Spleen (tissue), 11 donors: ENCODE data around the gene MAP3K12. TPM values are rescaled to one million over a fixed set of nuclear protein-coding genes. Genes with fewer than 3 reads are reported as not detected.

Experiments
- DNase-seq: peaks from one replicate; pipeline ENCODE4 v3.0.0-alpha.2; 2020
- H3K27ac ChIP-seq, 8 donors: fragments of 200-600 bp; sonication (generic) in 7 of 8; 1 replicate in 4 of 8; 2 replicates in 4 of 8; pipeline versions ENCODE4 v1.5.0 to v1.8.0; 2016 to 2021; ENCODE audit warnings: inconsistent platforms in 4 of 8, mild to moderate bottlenecking in 4 of 8, moderate library complexity in 1 of 8
- H3K27me3 ChIP-seq, 7 donors: fragments of 200-600 bp; sonication (generic) in 6 of 7; replicated peaks in 1 of 7; 1 replicate in 4 of 7; 2 replicates in 3 of 7; pipeline versions ENCODE4 v1.5.0 to v1.8.0; 2016 to 2021; ENCODE audit warnings: inconsistent platforms in 3 of 7, mild to moderate bottlenecking in 1 of 7
- H3K36me3 ChIP-seq, 6 donors: fragments of 200-600 bp; sonication (generic) in 5 of 6; 1 replicate in 4 of 6; 2 replicates in 2 of 6; pipeline versions ENCODE4 v1.5.0 to v1.8.0; 2016 to 2021; ENCODE audit warnings: inconsistent platforms in 2 of 6
- H3K4me1 ChIP-seq, 6 donors: fragments of 200-600 bp; sonication (generic) in 5 of 6; 1 replicate in 3 of 6; 2 replicates in 3 of 6; pipeline versions ENCODE4 v1.5.0 to v1.8.0; 2016 to 2021; ENCODE audit warnings: inconsistent platforms in 3 of 6
- H3K4me3 ChIP-seq, 8 donors: fragments of 200-600 bp; sonication (generic) in 7 of 8; 1 replicate in 4 of 8; 2 replicates in 4 of 8; pipeline versions ENCODE4 v1.5.0 to v1.8.0; 2016 to 2021; ENCODE audit warnings: inconsistent platforms in 4 of 8, mild to moderate bottlenecking in 4 of 8, moderate library complexity in 2 of 8
- H3K9me3 ChIP-seq, 8 donors: fragments of 200-600 bp; sonication (generic) in 7 of 8; 1 replicate in 4 of 8; 2 replicates in 4 of 8; pipeline versions ENCODE4 v1.5.0 to v1.8.0; 2016 to 2021; ENCODE audit warnings: inconsistent platforms in 4 of 8
- POLR2A ChIP-seq, 3 donors: fragments of 450-650 bp; IDR thresholded peaks; one replicate each; pipeline ENCODE4 v1.5.1; 2017; ENCODE audit warnings: antibody characterized with exemption in 3 of 3, mild to moderate bottlenecking in 1 of 3
- POLR2AphosphoS5 ChIP-seq, 3 donors: sonication (generic); formaldehyde crosslinking; IDR thresholded peaks; one replicate each; pipeline ENCODE4 v1.5.1; 2017; ENCODE audit warnings: antibody characterized with exemption in 3 of 3
- WGBS, 5 donors: extraction: QIAGEN DNeasy Blood & Tissue Kit in 3 of 5; methylation state at CpG; one replicate each; pipeline versions ENCODE4 v1.1.5 to v1.1.7; 2013 to 2018; 5-methylcytosine and 5-hydroxymethylcytosine counted together
- intact Hi-C: fragments of 100-400 bp; cut with DNase I; formaldehyde crosslinking; loops from one replicate; pipeline ENCODE4 v1.15.0; 2023; ENCODE audit warnings: low total_unique reads
- polyA plus RNA-seq, 3 donors: library from polyadenylated mRNA; stranded (reverse); fragments of 200-250 nt; gene quantifications; one replicate each; pipeline ENCODE4 v1.2.1, GENCODE V29; 2013
- total RNA-seq, 7 donors: library from RNA; depleted of rRNA in 3 of 7; stranded (reverse); fragments of >200 nt in 3 of 7; fragmentation: NEBNext Ultra II Directional in 4 of 7; extraction: Animal tissue kit (Norgen Biotek cat#: 25700) in 4 of 7; gene quantifications; one replicate each; pipeline versions ENCODE4 v1.1.0 to v1.2.1, GENCODE V29; 2016 to 2021
- TF ChIP-seq, protein P1 (sequence below), 11 experiments: fragments of 200-600 bp in 7 of 11; fragments of 450-650 bp in 4 of 11; sonication (generic) in 4 of 11; IDR thresholded peaks in 8 of 11; conservative IDR thresholded peaks in 3 of 11; 1 replicate in 7 of 11; 2 replicates in 4 of 11; pipeline versions ENCODE4 v1.4.0 to v1.8.0; 2016 to 2021; ENCODE audit warnings: antibody characterized with exemption in 11 of 11, inconsistent platforms in 4 of 11, mild to moderate bottlenecking in 1 of 11
- donor health status: healthy with polysubstance abuse.
- donor health status: DM: no; HTN: no; CAD: no; lungs with moderate emphysema.
- donor health status: DM: no; HTN: no; CAD: no.
- donor health status: Bipolar disorder and iron deficiency.
- donor health status: healthy.
- donor health status: DM: no; HTN: no; CAD: no.
- donor health status: DM: yes; HTN: yes; CAD: no.

MAP3K12 gene
- total and polyA plus RNA-seq, 10 donors: 8.0 to 27.4 (median 18.0) TPM

DNA sequence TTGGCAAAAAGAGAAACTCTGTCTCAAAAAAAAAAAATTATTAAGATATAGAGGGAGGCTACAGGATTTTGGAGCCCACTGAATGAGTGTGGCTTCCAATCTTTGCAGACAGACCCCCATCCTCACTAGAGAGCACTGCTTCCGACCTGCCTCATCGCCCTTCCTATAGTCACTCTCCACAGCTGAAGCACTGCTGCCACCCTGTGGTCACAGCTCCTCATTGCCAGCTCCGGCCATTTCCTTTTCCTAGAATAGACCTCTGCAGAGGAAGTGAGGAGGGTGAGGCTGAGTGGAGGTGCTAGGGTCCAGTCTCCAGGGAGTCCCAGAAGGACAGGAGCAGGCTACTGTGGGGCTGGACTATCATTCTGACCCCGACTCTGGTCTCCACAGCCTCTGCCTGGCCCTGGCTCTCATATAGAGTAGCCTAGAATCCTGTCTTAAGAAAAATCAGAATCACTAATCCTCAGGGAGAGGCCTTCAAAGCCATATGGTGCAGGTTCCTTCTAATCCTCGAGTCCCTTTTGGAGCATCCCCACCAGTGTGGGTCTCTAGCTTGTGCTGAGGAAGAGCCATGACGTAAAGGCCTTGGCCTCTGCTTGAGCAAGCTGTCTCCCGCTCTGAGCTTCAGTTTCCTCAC, 9.4 kb upstream of the MAP3K12 start:
- Histone ChIP-seq H3K4me1 (peaks cover 6 to 19% (median 12%) of the 10 kb centered on the region in 6 donors), H3K9me3 (no peaks in the 10 kb centered on the region), H3K36me3 (peaks cover 0 to 85% (median 59%) of the 10 kb centered on the region in 6 donors), H3K27ac (peak overlapping the region in 7 of 8 donors; percentile 29 to 74 (median 67)), H3K4me3 (no peak overlapping the region), H3K27me3 (no peaks in the 10 kb centered on the region)
- WGBS, 5 donors: 21 to 33% (median 22%) methylated on average over 7 of the region's 7 CpGs
- TF ChIP-seq, protein P1, sequence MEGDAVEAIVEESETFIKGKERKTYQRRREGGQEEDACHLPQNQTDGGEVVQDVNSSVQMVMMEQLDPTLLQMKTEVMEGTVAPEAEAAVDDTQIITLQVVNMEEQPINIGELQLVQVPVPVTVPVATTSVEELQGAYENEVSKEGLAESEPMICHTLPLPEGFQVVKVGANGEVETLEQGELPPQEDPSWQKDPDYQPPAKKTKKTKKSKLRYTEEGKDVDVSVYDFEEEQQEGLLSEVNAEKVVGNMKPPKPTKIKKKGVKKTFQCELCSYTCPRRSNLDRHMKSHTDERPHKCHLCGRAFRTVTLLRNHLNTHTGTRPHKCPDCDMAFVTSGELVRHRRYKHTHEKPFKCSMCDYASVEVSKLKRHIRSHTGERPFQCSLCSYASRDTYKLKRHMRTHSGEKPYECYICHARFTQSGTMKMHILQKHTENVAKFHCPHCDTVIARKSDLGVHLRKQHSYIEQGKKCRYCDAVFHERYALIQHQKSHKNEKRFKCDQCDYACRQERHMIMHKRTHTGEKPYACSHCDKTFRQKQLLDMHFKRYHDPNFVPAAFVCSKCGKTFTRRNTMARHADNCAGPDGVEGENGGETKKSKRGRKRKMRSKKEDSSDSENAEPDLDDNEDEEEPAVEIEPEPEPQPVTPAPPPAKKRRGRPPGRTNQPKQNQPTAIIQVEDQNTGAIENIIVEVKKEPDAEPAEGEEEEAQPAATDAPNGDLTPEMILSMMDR (IDR thresholded peaks at IDR 0.05 in 8 of 11, conservative IDR thresholded peaks at IDR 0.05 in 3 of 11): peak; percentile 83 to 96 (median 92)
- TF ChIP-seq POLR2A (IDR thresholded peaks at IDR 0.05) (no peak), POLR2AphosphoS5 (IDR thresholded peaks at IDR 0.05) (peak in 2 of 3 donors; percentile 69 to 88)
- DNase-seq: peak; percentile 94
- intact Hi-C loops: loop anchor here (5.0 to 10.0 kb wide), 2 partner anchors 54 to 156 kb away; partner anchors contain the start of gene PCBP2

DNA sequence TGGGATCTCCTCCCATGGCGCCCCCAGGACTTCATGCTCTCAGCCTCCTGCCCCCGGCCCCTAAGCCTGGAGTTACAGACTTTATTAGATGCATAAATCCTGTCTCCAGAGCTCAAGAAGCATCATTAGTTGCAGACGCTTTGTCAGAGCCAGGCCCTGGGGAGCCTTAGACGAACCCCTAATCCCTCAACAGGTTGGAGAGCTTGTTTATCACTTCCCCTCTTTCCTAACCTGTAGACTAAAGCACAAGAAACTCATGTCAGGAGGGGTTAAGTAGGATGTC, 8.3 kb upstream of the MAP3K12 start:
- H3K9me3 ChIP-seq: no peaks in the 10 kb centered on the region
- no peak overlapping the region for H3K4me3 ChIP-seq
- H3K4me1 ChIP-seq: peaks cover 6 to 27% (median 19%) of the 10 kb centered on the region in 6 donors
- intact Hi-C loops: loop anchor here (5.0 to 10.0 kb wide), 2 partner anchors 53 to 155 kb away; partner anchors contain the start of gene PCBP2
- TF ChIP-seq POLR2AphosphoS5 (IDR thresholded peaks at IDR 0.05) (no peak), POLR2A (IDR thresholded peaks at IDR 0.05) (no peak)
- TF ChIP-seq, protein P1 (IDR thresholded peaks at IDR 0.05 in 8 of 11, conservative IDR thresholded peaks at IDR 0.05 in 3 of 11): no peak
- WGBS, 5 donors: 85 to 92% (median 88%) methylated on average over 4 of the region's 4 CpGs
- H3K27me3 ChIP-seq: no peaks in the 10 kb centered on the region
- H3K36me3 ChIP-seq: peaks cover 0 to 83% (median 51%) of the 10 kb centered on the region in 6 donors
- no peak overlapping the region for H3K27ac ChIP-seq
- DNase-seq: no peak

DNA sequence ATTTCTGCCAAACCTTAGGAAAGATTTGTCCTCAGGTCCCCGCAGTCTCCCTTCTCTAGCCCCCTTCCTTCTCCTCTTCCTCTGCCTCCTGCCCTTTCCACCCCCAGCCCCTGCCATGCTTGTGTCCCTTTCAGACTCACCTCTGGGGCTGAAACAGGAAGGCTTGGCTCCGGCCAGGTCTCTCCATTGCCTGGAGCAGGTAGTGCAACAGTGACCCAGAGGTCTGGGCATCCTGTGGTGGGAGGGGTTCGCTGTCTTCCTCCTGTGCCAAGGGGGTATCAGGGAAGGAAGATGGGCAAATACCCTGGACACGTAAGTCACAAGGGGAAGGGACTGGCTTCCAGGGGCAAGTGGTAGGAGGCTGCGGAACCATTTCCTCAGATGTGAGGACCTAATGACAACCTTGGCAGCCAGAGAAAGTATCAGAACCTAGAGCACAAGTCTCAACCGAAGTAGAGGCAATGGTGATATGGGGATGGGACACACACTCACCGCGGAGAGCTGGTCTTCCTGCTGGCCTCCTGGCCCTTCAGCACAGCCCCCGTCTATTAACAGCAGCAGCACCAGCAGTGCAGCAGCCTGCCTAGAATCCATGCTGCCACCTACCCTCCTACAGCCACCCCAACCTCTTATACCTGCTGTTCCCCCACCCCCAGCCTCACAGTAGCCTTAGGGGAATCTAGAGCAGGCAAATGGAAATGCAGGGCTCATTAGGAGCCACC, 7.8 kb upstream of the MAP3K12 start, which contains the start of gene NPFF:
Gene NPFF (minus strand): TSS at position 604 of the 722 bp plus-strand sequence. CDS start 10 bp downstream, at position 594.
- Histone ChIP-seq H3K4me1 (peaks cover 9 to 32% (median 24%) of the 10 kb centered on the region in 6 donors), H3K4me3 (no peak within 1 kb of the TSS), H3K27me3 (no peaks in the 10 kb centered on the region), H3K27ac (peak within 1 kb of the TSS in 1 of 8 donors; percentile 74), H3K36me3 (peaks cover 0 to 78% (median 46%) of the 10 kb centered on the region in 6 donors), H3K9me3 (no peaks in the 10 kb centered on the region)
- DNase-seq: no peak
- WGBS, 5 donors: 89 to 96% (median 90%) methylated on average over 7 to 9 of the region's 9 CpGs
- intact Hi-C loops: loop anchor here (5.0 to 10.0 kb wide), 2 partner anchors 52 to 155 kb away; partner anchors contain the start of gene PCBP2
- TF ChIP-seq POLR2A (IDR thresholded peaks at IDR 0.05) (no peak), POLR2AphosphoS5 (IDR thresholded peaks at IDR 0.05) (no peak)
- TF ChIP-seq, protein P1 (IDR thresholded peaks at IDR 0.05 in 8 of 11, conservative IDR thresholded peaks at IDR 0.05 in 3 of 11): no peak

DNA sequence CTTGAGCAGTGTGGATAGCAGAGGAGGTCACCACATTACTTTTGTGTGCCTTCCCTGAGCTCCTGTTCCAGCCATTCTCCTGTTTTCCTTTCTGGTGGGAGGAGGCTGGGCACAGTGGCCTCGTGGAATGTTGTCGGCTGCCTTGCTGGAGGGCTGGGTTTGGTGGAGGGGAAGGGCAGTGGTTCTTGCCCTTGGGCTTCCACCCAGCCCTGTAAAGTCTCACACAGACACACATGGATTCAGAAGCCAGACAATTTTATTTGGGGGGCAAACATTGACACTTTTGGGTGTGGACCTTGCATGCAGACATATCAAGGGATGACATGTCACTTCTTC, 7.2 kb upstream of the MAP3K12 start:
- 54 to 72% (median 65%) methylated on average over 2 of the region's 2 CpGs for WGBS, 5 donors
- Histone ChIP-seq H3K4me3 (no peak overlapping the region), H3K4me1 (peaks cover 13 to 39% (median 30%) of the 10 kb centered on the region in 6 donors), H3K27me3 (no peaks in the 10 kb centered on the region), H3K27ac (no peak overlapping the region), H3K9me3 (no peaks in the 10 kb centered on the region), H3K36me3 (peaks cover 0 to 72% (median 40%) of the 10 kb centered on the region in 6 donors)
- TF ChIP-seq POLR2AphosphoS5 (IDR thresholded peaks at IDR 0.05) (no peak), POLR2A (IDR thresholded peaks at IDR 0.05) (no peak)
- TF ChIP-seq, protein P1 (IDR thresholded peaks at IDR 0.05 in 8 of 11, conservative IDR thresholded peaks at IDR 0.05 in 3 of 11): no peak
- DNase-seq: no peak
- intact Hi-C loops: loop anchor here (5.0 to 10.0 kb wide), 2 partner anchors 52 to 154 kb away; partner anchors contain the start of gene PCBP2
